Fibroblast of lung (primary cell): ENCODE measurements around the gene SPRED2. TPM values are rescaled to one million over a fixed set of nuclear protein-coding genes. Genes with fewer than 3 reads are reported as not detected.

Experiments
- DNase-seq, 2 donors: peaks; one replicate each; pipeline versions ENCODE4 v3.0.0 to v3.0.0-alpha.2; 2010; ENCODE audit warnings: low read depth in 2 of 2
- H2AFZ ChIP-seq: 2 replicates; pipeline ENCODE4 v1.5.1; 2012; ENCODE audit warnings: low read length, control low read depth, inconsistent platforms
- H3K27ac ChIP-seq: 2 replicates; pipeline ENCODE4 v1.5.1; 2011; ENCODE audit warnings: low read length, control low read depth; ENCODE audit not compliant: insufficient read depth
- H3K27me3 ChIP-seq: 2 replicates; pipeline ENCODE4 v1.5.1; 2011; ENCODE audit warnings: mild to moderate bottlenecking, low read length; ENCODE audit not compliant: control insufficient read depth, insufficient read depth
- H3K36me3 ChIP-seq: 2 replicates; pipeline ENCODE4 v1.5.1; 2011; ENCODE audit warnings: low read length; ENCODE audit not compliant: control insufficient read depth, insufficient read depth
- H3K4me1 ChIP-seq: 2 replicates; pipeline ENCODE4 v1.5.1; 2011; ENCODE audit warnings: low read length; ENCODE audit not compliant: control insufficient read depth, insufficient read depth; ENCODE audit errors: extremely low read depth
- H3K4me2 ChIP-seq: 2 replicates; pipeline ENCODE4 v1.5.1; 2011; ENCODE audit warnings: low read length, control low read depth; ENCODE audit not compliant: insufficient read depth; ENCODE audit errors: extremely low read depth
- H3K4me3 ChIP-seq, 4 experiments: fragments of 200-600 bp in 1 of 4; sonication (generic) in 1 of 4; replicated peaks in 1 of 4; 2 replicates each; pipeline ENCODE4 v1.5.1; 2011 to 2016; ENCODE audit warnings: low read length in 4 of 4, low read depth in 3 of 4, mild to moderate bottlenecking in 3 of 4, control low read depth in 2 of 4, inconsistent platforms in 1 of 4, mixed read lengths in 1 of 4; ENCODE audit not compliant: insufficient read depth in 1 of 4; ENCODE audit errors: control extremely low read depth in 1 of 4
- H3K79me2 ChIP-seq: 2 replicates; pipeline ENCODE4 v1.5.1; 2012; ENCODE audit warnings: mild to moderate bottlenecking, low read length, inconsistent platforms; ENCODE audit not compliant: control insufficient read depth, insufficient read depth
- H3K9ac ChIP-seq: 2 replicates; pipeline ENCODE4 v1.5.1; 2011; ENCODE audit warnings: mild to moderate bottlenecking, low read length, control low read depth; ENCODE audit not compliant: insufficient read depth
- H3K9me3 ChIP-seq: 2 replicates; pipeline ENCODE4 v1.5.1; 2012; ENCODE audit warnings: low read depth, low read length; ENCODE audit not compliant: control insufficient read depth, insufficient read depth
- H4K20me1 ChIP-seq: 2 replicates; pipeline ENCODE4 v1.5.1; 2011; ENCODE audit warnings: low read length; ENCODE audit not compliant: control insufficient read depth, insufficient read depth; ENCODE audit errors: extremely low read depth
- EZH2 ChIP-seq: IDR thresholded peaks from 2 replicates; pipeline ENCODE4 v1.5.1; 2012; ENCODE audit warnings: low read length, control low read depth, mild to moderate bottlenecking; ENCODE audit errors: missing control alignments
- polyA plus RNA-seq, 2 donors: library from polyadenylated mRNA; depleted of rRNA in 1 of 2; stranded (reverse) in 1 of 2; unstranded in 1 of 2; fragments of >200 nt; gene quantifications; 2 replicates each; pipeline ENCODE4 v1.2.1, GENCODE V29; 2011 to 2012; ENCODE audit warnings: missing spikeins in 1 of 2
- total RNA-seq: library from RNA; depleted of rRNA; stranded (reverse); fragments of >200 nt; gene quantifications from 2 replicates; pipeline ENCODE4 v1.2.1, GENCODE V29; 2014
- TF ChIP-seq, protein P1 (sequence below), 2 donors: IDR thresholded peaks in 1 of 2; conservative IDR thresholded peaks in 1 of 2; 1 replicate in 1 of 2; 2 replicates in 1 of 2; pipeline ENCODE4 v1.5.1; 2011 to 2012; ENCODE audit warnings: low read length in 2 of 2, control low read depth in 1 of 2, inconsistent platforms in 1 of 2, low read depth in 1 of 2, mild to moderate bottlenecking in 1 of 2

The SPRED2 gene
- total and polyA plus RNA-seq, 2 donors (not counting 1 experiment from before 2014, with no cell fraction given) = 9.4 to 26.1 TPM

GRCh38 chr2:65320946-65321345, 111.5 kb downstream of the SPRED2 start:
- H3K27me3 ChIP-seq = no peaks in the 10 kb centered on the region
- no peak for DNase-seq
- H3K79me2 ChIP-seq = peaks cover 9% of the 10 kb centered on the region
- H3K4me3 ChIP-seq = peak overlapping the region in 1 of 4 experiments; percentile 3
- H3K27ac ChIP-seq = peak overlapping the region; percentile 97
- TF ChIP-seq EZH2 = no peak
- TF ChIP-seq, protein P1, sequence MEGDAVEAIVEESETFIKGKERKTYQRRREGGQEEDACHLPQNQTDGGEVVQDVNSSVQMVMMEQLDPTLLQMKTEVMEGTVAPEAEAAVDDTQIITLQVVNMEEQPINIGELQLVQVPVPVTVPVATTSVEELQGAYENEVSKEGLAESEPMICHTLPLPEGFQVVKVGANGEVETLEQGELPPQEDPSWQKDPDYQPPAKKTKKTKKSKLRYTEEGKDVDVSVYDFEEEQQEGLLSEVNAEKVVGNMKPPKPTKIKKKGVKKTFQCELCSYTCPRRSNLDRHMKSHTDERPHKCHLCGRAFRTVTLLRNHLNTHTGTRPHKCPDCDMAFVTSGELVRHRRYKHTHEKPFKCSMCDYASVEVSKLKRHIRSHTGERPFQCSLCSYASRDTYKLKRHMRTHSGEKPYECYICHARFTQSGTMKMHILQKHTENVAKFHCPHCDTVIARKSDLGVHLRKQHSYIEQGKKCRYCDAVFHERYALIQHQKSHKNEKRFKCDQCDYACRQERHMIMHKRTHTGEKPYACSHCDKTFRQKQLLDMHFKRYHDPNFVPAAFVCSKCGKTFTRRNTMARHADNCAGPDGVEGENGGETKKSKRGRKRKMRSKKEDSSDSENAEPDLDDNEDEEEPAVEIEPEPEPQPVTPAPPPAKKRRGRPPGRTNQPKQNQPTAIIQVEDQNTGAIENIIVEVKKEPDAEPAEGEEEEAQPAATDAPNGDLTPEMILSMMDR (conservative IDR thresholded peaks at IDR 0.05 in 1 of 2, IDR thresholded peaks at IDR 0.05 in 1 of 2; ENCODE audit: low read depth in 1 of 2, low read length in 2 of 2) = no peak
- no peak overlapping the region for H3K9ac ChIP-seq
- H3K4me1 ChIP-seq = peaks cover 27% of the 10 kb centered on the region
- no peaks in the 10 kb centered on the region for H3K9me3 ChIP-seq
- peak overlapping the region; percentile 73 for H3K4me2 ChIP-seq
- H4K20me1 ChIP-seq = no peaks in the 10 kb centered on the region
- H3K36me3 ChIP-seq = peaks cover 6% of the 10 kb centered on the region
- no peak overlapping the region for H2AFZ ChIP-seq

GRCh38 chr2:65320042-65320725, 112.2 kb downstream of the SPRED2 start:
- H3K27me3 ChIP-seq = no peaks in the 10 kb centered on the region
- peak overlapping the region in 1 of 4 experiments; percentile 14 for H3K4me3 ChIP-seq
- peaks cover 5% of the 10 kb centered on the region for H3K36me3 ChIP-seq
- no peaks in the 10 kb centered on the region for H3K9me3 ChIP-seq
- peaks cover 27% of the 10 kb centered on the region for H3K4me1 ChIP-seq
- no peak overlapping the region for H2AFZ ChIP-seq
- TF ChIP-seq, protein P1 (conservative IDR thresholded peaks at IDR 0.05 in 1 of 2, IDR thresholded peaks at IDR 0.05 in 1 of 2; ENCODE audit: low read depth in 1 of 2, low read length in 2 of 2) = peak; percentile 55 to 69
- no peak for TF ChIP-seq EZH2
- peaks cover 9% of the 10 kb centered on the region for H3K79me2 ChIP-seq
- H3K9ac ChIP-seq = peak overlapping the region; percentile 48
- DNase-seq = peak; percentile 88 to 98
- no peaks in the 10 kb centered on the region for H4K20me1 ChIP-seq
- peak overlapping the region; percentile 85 for H3K4me2 ChIP-seq
- peak overlapping the region; percentile 97 for H3K27ac ChIP-seq

DNA sequence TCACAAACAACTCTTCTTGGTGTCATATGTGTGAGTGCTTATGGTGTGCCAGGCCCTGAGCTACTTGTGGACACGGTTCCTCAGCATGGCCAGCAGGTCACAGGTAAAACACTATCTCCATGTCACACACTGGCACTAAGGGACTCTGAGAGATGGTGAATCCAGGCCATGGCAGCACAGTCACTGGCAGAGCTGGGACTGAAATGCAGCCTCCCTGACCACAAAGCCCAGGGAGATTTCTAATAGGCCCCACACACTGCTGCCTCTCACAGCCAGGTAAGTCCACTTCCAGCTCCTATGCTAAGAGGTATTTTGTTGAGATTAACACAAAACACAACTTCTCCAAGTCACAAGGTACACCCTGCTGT, 112.7 kb downstream of the SPRED2 start:
- H3K79me2 ChIP-seq = peaks cover 9% of the 10 kb centered on the region
- H2AFZ ChIP-seq = no peak overlapping the region
- no peak for DNase-seq
- no peaks in the 10 kb centered on the region for H3K9me3 ChIP-seq
- H3K4me1 ChIP-seq = peaks cover 27% of the 10 kb centered on the region
- H3K27ac ChIP-seq = peak overlapping the region; percentile 97
- H3K9ac ChIP-seq = peak overlapping the region; percentile 46
- no peaks in the 10 kb centered on the region for H4K20me1 ChIP-seq
- H3K36me3 ChIP-seq = peaks cover 5% of the 10 kb centered on the region
- TF ChIP-seq, protein P1 (conservative IDR thresholded peaks at IDR 0.05 in 1 of 2, IDR thresholded peaks at IDR 0.05 in 1 of 2; ENCODE audit: low read depth in 1 of 2, low read length in 2 of 2) = no peak
- TF ChIP-seq EZH2 = no peak
- no peak overlapping the region for H3K4me3 ChIP-seq
- H3K27me3 ChIP-seq = no peaks in the 10 kb centered on the region
- peak overlapping the region; percentile 85 for H3K4me2 ChIP-seq
